Motor neuron (in vitro differentiated cells): ENCODE results near the gene FAF1. TPM values are rescaled to one million over a fixed set of nuclear protein-coding genes. Genes with fewer than 3 reads are reported as not detected.
"Not testable (repeated sequence)": the region's sequence is repeated elsewhere in the genome, so short reads cannot be mapped to it uniquely, and the experiment has no call there.

ENCODE experiments used
- ATAC-seq, 8 experiments: fragments of 200-7000 bp; cut with Tn5 transposase; replicated peaks in 6 of 8; 2 replicates each; pipeline ENCODE4 v1.8.0; 2021; ENCODE audit warnings: mild to moderate bottlenecking in 8 of 8, moderate library complexity in 8 of 8
- H3K27ac ChIP-seq, 2 donors: fragments of 250-450 bp; sonication (Bioruptor Pico); 2 replicates each; pipeline ENCODE4 v1.9.0; 2021; ENCODE audit warnings: antibody characterized with exemption in 2 of 2, mild to moderate bottlenecking in 2 of 2, moderate library complexity in 1 of 2
- H3K4me1 ChIP-seq, 2 donors: fragments of 250-450 bp; sonication (Bioruptor Pico); replicated peaks in 1 of 2; 2 replicates each; pipeline ENCODE4 v1.6.1; 2021; ENCODE audit warnings: antibody characterized with exemption in 2 of 2, mild to moderate bottlenecking in 2 of 2, moderate library complexity in 1 of 2
- H3K4me3 ChIP-seq, 5 donors: fragments of 250-450 bp; sonication (Bioruptor Pico); 2 replicates each; pipeline ENCODE4 v1.9.0; 2021; ENCODE audit warnings: antibody characterized with exemption in 5 of 5, mild to moderate bottlenecking in 5 of 5, moderate library complexity in 4 of 5
- WGBS, 10 experiments: fragments of 450-650 bp; shearing (Covaris generic); methylation state at CpG; one replicate each; pipeline ENCODE4 v1.0.0; 2022; 5-methylcytosine and 5-hydroxymethylcytosine counted together
- in situ Hi-C, 9 experiments: fragments of 400-800 bp; cut with MboI; loops; one replicate each; pipeline ENCODE4 v1.15.0; 2021; ENCODE audit warnings: low sequenced_read_pairs in 9 of 9, low pct_unique_long_range_greater_than_20kb in 2 of 9; ENCODE audit not compliant: unreplicated experiment in 9 of 9
- total RNA-seq, 8 experiments: library from RNA; unstranded; fragments of 300-600 nt; gene quantifications; 2 replicates each; pipeline versions ENCODE4 v1.2.3 to v1.2.4, GENCODE V29; 2022

The FAF1 gene
- total RNA-seq, 8 experiments from 2014 or later: 26.3 to 79.4 (median 52.0) TPM

GRCh38 chr1:50967416-50968157 lies 7.5 kb upstream of the FAF1 start:
- in situ Hi-C loops: loop anchor here in 1 of 9 experiments (25.0 kb wide), 1 partner anchor 220 kb away; no protein-coding TSS in a partner anchor
- no peak for ATAC-seq
- peak overlapping the region; percentile 45 to 74 (median 55) for H3K4me3 ChIP-seq
- H3K4me1 ChIP-seq: peaks cover 0 to 4% of the 10 kb centered on the region in 2 donors
- 0 to 51% (median 20%) methylated on average over 1 to 16 of the region's 17 CpGs for WGBS, 10 experiments
- no peak overlapping the region for H3K27ac ChIP-seq

GRCh38 chr1:50966991-50967390 lies 6.9 kb upstream of the FAF1 start:
- ATAC-seq: no peak
- no peak overlapping the region for H3K4me3 ChIP-seq
- in situ Hi-C loops: loop anchor here in 1 of 9 experiments (25.0 kb wide), 1 partner anchor 220 kb away; no protein-coding TSS in a partner anchor
- no peak overlapping the region for H3K27ac ChIP-seq
- peaks cover 0 to 4% of the 10 kb centered on the region in 2 donors for H3K4me1 ChIP-seq
- 53 to 84% (median 65%) methylated on average over 3 of the region's 3 CpGs for WGBS, 10 experiments

- no peak for ATAC-seq
- Histone ChIP-seq H3K27ac (no peak overlapping the region), H3K4me3 (no peak overlapping the region), H3K4me1 (no peaks in the 10 kb centered on the region)
- WGBS, 10 experiments: 64 to 100% (median 84%) methylated on average over 1 to 11 of the region's 11 CpGs; no CpG with 5 or more reads in 2 of the 10 experiments
- in situ Hi-C loops: loop anchor here in 1 of 9 experiments (25.0 kb wide), 1 partner anchor 222 kb away; no protein-coding TSS in a partner anchor
Measured at GRCh38 chr1:50964863-50965262, 4.8 kb upstream of the FAF1 start.

- in situ Hi-C loops: loop anchor here in 1 of 9 experiments (25.0 kb wide), 1 partner anchor 228 kb away; no protein-coding TSS in a partner anchor
- peaks cover 6 to 7% of the 10 kb centered on the region in 2 donors for H3K4me1 ChIP-seq
- WGBS, 10 experiments: 0 to 4% (median 0%) methylated on average over 1 to 16 of the region's 38 CpGs
- peak overlapping the region; percentile 65 to 84 for H3K27ac ChIP-seq
- peak overlapping the region; percentile 60 to 85 (median 77) for H3K4me3 ChIP-seq
- ATAC-seq: peak in 3 of 8 experiments; percentile 40 to 49 (median 42)
Measured at GRCh38 chr1:50959303-50959912, 659 bp downstream of the FAF1 start.

GRCh38 chr1:50955116-50955515 lies 5.0 kb downstream of the FAF1 start:
- Histone ChIP-seq H3K4me3 (no peak overlapping the region), H3K4me1 (peaks cover 6 to 7% of the 10 kb centered on the region in 2 donors), H3K27ac (no peak overlapping the region)
- no peak for ATAC-seq
- WGBS, 10 experiments: 38 to 100% (median 82%) methylated on average over 1 of the region's 1 CpG; no CpG with 5 or more reads in 2 of the 10 experiments
- in situ Hi-C loops: loop anchor here in 1 of 9 experiments (25.0 kb wide), 1 partner anchor 232 kb away; no protein-coding TSS in a partner anchor

- H3K27ac ChIP-seq, H3K4me1 ChIP-seq, H3K4me3 ChIP-seq, ATAC-seq: not testable (repeated sequence)
- WGBS, 10 experiments: 100% methylated on average over 2 of the region's 31 CpGs; no CpG with 5 or more reads in 9 of the 10 experiments
- in situ Hi-C loops: loop anchor here in 1 of 9 experiments (25.0 kb wide), 1 partner anchor 235 kb away; no protein-coding TSS in a partner anchor
Measured at GRCh38 chr1:50952566-50952965, 7.5 kb downstream of the FAF1 start.

- in situ Hi-C loops: loop anchor here in 1 of 9 experiments (25.0 kb wide), 1 partner anchor 237 kb away; no protein-coding TSS in a partner anchor
- H3K4me3 ChIP-seq: no peak overlapping the region
- WGBS, 10 experiments: 63 to 100% (median 93%) methylated on average over 1 of the region's 1 CpG; no CpG with 5 or more reads in 2 of the 10 experiments
Measured at GRCh38 chr1:50950396-50950795, 9.7 kb downstream of the FAF1 start.

GRCh38 chr1:50949286-50949982 lies 10.6 kb downstream of the FAF1 start:
- 48 to 100% (median 90%) methylated on average over 3 to 9 of the region's 9 CpGs for WGBS, 10 experiments
- ATAC-seq: no peak
- H3K27ac ChIP-seq: no peak overlapping the region
- no peak overlapping the region for H3K4me3 ChIP-seq
- H3K4me1 ChIP-seq: no peaks in the 10 kb centered on the region
- in situ Hi-C loops: loop anchor here in 1 of 9 experiments (25.0 kb wide), 1 partner anchor 238 kb away; no protein-coding TSS in a partner anchor

More at GRCh38 chr1:50950396-50950795, 9.7 kb downstream of the FAF1 start:
- no peak for ATAC-seq
- H3K4me1 ChIP-seq: no peaks in the 10 kb centered on the region
- H3K27ac ChIP-seq: no peak overlapping the region

- no peak for ATAC-seq
- no peak overlapping the region for H3K4me3 ChIP-seq
- WGBS, 10 experiments: 75 to 100% (median 93%) methylated on average over 1 of the region's 1 CpG; no CpG with 5 or more reads in 4 of the 10 experiments
- peaks cover 0 to 9% of the 10 kb centered on the region in 2 donors for H3K4me1 ChIP-seq
- no peak overlapping the region for H3K27ac ChIP-seq
- in situ Hi-C loops: loop anchor here in 1 of 9 experiments (25.0 kb wide), 1 partner anchor 245 kb away; no protein-coding TSS in a partner anchor
Measured at GRCh38 chr1:50942334-50942733, 17.7 kb downstream of the FAF1 start.

- Histone ChIP-seq H3K27ac (no peak overlapping the region), H3K4me3 (no peak overlapping the region), H3K4me1 (peaks cover 0 to 9% of the 10 kb centered on the region in 2 donors)
- ATAC-seq: no peak
- 80 to 100% (median 94%) methylated on average over 2 to 3 of the region's 3 CpGs for WGBS, 10 experiments
- in situ Hi-C loops: loop anchor here in 1 of 9 experiments (25.0 kb wide), 1 partner anchor 247 kb away; no protein-coding TSS in a partner anchor
Measured at GRCh38 chr1:50940291-50940690, 19.8 kb downstream of the FAF1 start.

- in situ Hi-C loops: loop anchor here in 1 of 9 experiments (25.0 kb wide), 1 partner anchor 251 kb away; no protein-coding TSS in a partner anchor
- no peak overlapping the region for H3K4me3 ChIP-seq
- no peaks in the 10 kb centered on the region for H3K4me1 ChIP-seq
- no peak for ATAC-seq
- H3K27ac ChIP-seq: no peak overlapping the region
- WGBS, 10 experiments: 43 to 100% (median 88%) methylated on average over 2 of the region's 2 CpGs
Measured at GRCh38 chr1:50936321-50936720, 23.7 kb downstream of the FAF1 start.

GRCh38 chr1:50935276-50935675 lies 24.8 kb downstream of the FAF1 start:
- not testable (repeated sequence) for ATAC-seq, H3K4me3 ChIP-seq, H3K27ac ChIP-seq, H3K4me1 ChIP-seq
- 44 to 100% (median 88%) methylated on average over 1 to 2 of the region's 2 CpGs; no CpG with 5 or more reads in 1 of the 10 experiments for WGBS, 10 experiments
- in situ Hi-C loops: loop anchor here in 1 of 9 experiments (25.0 kb wide), 1 partner anchor 252 kb away; no protein-coding TSS in a partner anchor
